Activated T-cell treated with anti-CD3 and anti-CD28 coated beads, Interleukin-2, amount 50 U/mL, for 72 hours (primary cell): ENCODE measurements around the gene VIP. TPM values are rescaled to one million over a fixed set of nuclear protein-coding genes. Genes with fewer than 3 reads are reported as not detected.

Experiments
- ATAC-seq, 2 donors: fragments of 150-1000 bp; cut with Tn5 transposase; replicated peaks in 1 of 2; 2 replicates each; pipeline ENCODE4 v1.10.0; 2021; ENCODE audit warnings: moderate library complexity in 2 of 2, mild to moderate bottlenecking in 1 of 2
- DNase-seq, 2 donors: peaks; one replicate each; pipeline ENCODE4 v3.0.0; 2021 to 2022; ENCODE audit warnings: mixed read lengths in 1 of 2
- H3K27ac Mint-ChIP-seq: one replicate; pipeline ENCODE4 v1.8.0; 2022; ENCODE audit warnings: mild to moderate bottlenecking, moderate library complexity, mixed read lengths
- H3K27me3 Mint-ChIP-seq: one replicate; pipeline ENCODE4 v1.8.0; 2022; ENCODE audit warnings: low read depth, mixed read lengths
- H3K36me3 Mint-ChIP-seq, 2 donors: one replicate each; pipeline ENCODE4 v1.8.0; 2022; ENCODE audit warnings: mixed read lengths in 2 of 2, mild to moderate bottlenecking in 1 of 2; ENCODE audit not compliant: insufficient read depth in 2 of 2
- H3K4me1 Mint-ChIP-seq: one replicate; pipeline ENCODE4 v1.8.0; 2022; ENCODE audit warnings: low read depth, mixed read lengths
- H3K4me3 Mint-ChIP-seq, 2 donors: one replicate each; pipeline ENCODE4 v1.8.0; 2022; ENCODE audit warnings: mild to moderate bottlenecking in 2 of 2, mixed read lengths in 2 of 2, moderate library complexity in 2 of 2
- H3K9me3 Mint-ChIP-seq, 2 donors: one replicate each; pipeline ENCODE4 v1.8.0; 2022; ENCODE audit warnings: mixed read lengths in 2 of 2
- total RNA-seq, 2 donors: library from RNA; stranded (reverse); gene quantifications; one replicate each; pipeline ENCODE4 v1.2.3, GENCODE V29; 2022

The VIP gene
- total RNA-seq, 2 donors from 2014 or later = not detected

DNA sequence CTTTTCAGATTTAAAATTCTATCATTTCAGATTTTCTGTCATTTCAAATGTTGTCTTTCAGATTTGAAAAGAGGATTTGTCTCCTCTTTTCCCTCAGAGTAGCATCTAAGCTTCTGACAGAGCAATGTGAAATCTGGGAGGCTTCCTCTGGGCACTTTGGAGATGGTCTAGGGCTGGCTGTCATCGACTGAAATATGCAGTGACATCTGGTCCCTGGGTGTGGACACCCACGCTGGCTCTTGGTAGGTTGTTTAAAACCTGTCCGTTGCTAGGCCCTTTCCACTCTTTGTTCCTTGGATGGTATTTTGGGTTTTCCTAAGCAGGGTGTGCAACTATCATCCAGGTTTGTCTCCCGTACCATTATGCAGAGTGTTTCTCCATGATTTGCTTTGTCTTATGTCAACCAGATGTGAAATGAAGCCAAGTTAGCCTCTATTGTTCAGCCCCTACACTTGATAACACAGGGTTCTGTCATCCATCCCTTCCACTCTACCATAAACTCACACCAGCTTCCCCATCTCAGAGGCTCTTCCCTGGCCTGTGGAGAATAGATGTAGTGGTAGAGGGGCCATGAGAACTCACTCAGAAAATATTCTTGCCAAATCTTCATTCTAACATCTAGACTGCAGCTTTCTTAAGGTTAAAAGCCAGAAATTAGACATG is 5.0 kb upstream of the VIP start:
- ATAC-seq = no peak
- H3K4me1 Mint-ChIP-seq = no peaks in the 10 kb centered on the region
- DNase-seq = no peak
- H3K9me3 Mint-ChIP-seq = no peaks in the 10 kb centered on the region
- no peaks in the 10 kb centered on the region for H3K36me3 Mint-ChIP-seq
- H3K27me3 Mint-ChIP-seq = no peaks in the 10 kb centered on the region
- no peak overlapping the region for H3K27ac Mint-ChIP-seq
- no peak overlapping the region for H3K4me3 Mint-ChIP-seq

DNA sequence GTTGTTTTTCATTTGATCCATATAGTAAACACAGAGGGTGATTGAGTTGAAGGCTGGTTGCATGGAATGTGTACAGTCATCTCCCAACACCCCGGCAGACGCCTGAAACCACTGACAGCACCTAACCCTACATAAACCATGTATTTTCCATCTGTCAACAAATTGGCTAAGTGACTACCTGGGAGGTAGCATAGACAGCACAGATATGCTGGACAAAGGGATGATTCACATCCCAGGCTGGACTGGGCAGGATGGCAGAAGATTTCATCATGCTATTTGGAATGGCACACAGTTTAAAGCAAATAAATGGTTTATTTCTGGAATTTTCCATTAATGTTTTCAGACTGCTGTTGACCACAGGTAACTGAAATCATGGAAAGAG is 4.4 kb upstream of the VIP start:
- no peaks in the 10 kb centered on the region for H3K4me1 Mint-ChIP-seq
- no peak for ATAC-seq
- no peak overlapping the region for H3K27ac Mint-ChIP-seq
- H3K36me3 Mint-ChIP-seq = no peaks in the 10 kb centered on the region
- DNase-seq = no peak
- no peaks in the 10 kb centered on the region for H3K27me3 Mint-ChIP-seq
- no peak overlapping the region for H3K4me3 Mint-ChIP-seq
- H3K9me3 Mint-ChIP-seq = no peaks in the 10 kb centered on the region

DNA sequence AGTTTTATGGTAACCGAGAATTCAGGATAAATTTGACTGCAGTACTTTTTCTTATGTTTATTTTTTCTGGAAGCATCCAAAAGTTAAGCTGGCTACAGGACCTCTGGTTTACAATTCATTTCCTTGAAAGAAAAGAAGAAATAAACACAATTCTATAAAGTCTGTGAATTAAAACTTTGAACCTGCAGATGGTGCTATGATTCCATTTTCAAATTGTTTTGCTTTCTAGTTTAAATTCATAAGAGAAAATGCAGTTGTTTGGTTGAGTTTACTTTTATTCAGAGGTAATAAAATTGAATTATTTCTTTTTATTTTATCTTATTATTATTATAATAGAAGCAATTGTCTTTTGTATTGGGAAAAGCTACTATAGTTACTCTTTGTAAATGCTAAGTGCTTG is 1.8 kb upstream of the VIP start:
- ATAC-seq (no peak), DNase-seq (no peak)
- H3K4me3 Mint-ChIP-seq = no peak overlapping the region

DNA sequence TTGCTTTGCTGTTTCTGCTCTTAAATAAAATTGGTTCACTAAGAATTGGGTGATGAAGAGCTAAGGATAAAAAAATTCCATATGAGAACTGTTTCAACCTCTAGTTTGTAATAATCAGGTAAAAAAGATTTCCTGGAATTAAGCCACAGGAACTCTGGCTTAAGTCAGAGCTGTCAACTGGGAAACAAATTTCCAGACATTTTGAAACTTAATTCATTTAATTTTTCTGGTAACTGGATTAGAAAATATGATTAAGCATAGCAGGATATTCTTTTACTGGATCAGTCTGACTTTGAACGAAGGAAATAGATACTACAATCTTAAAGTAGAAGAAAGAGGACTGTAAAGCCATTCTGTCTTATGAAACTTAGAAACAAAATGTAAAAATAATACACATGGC is 1.3 kb upstream of the VIP start:
- DNase-seq (no peak), ATAC-seq (no peak)
- Mint-ChIP-seq H3K27me3 (no peaks in the 10 kb centered on the region), H3K36me3 (no peaks in the 10 kb centered on the region), H3K9me3 (no peaks in the 10 kb centered on the region), H3K4me3 (no peak overlapping the region), H3K4me1 (no peaks in the 10 kb centered on the region), H3K27ac (no peak overlapping the region)

More for the DNA sequence above, 1.8 kb upstream of the VIP start:
- Mint-ChIP-seq H3K27me3 (no peaks in the 10 kb centered on the region), H3K9me3 (no peaks in the 10 kb centered on the region), H3K4me1 (no peaks in the 10 kb centered on the region), H3K27ac (no peak overlapping the region), H3K36me3 (no peaks in the 10 kb centered on the region)

DNA sequence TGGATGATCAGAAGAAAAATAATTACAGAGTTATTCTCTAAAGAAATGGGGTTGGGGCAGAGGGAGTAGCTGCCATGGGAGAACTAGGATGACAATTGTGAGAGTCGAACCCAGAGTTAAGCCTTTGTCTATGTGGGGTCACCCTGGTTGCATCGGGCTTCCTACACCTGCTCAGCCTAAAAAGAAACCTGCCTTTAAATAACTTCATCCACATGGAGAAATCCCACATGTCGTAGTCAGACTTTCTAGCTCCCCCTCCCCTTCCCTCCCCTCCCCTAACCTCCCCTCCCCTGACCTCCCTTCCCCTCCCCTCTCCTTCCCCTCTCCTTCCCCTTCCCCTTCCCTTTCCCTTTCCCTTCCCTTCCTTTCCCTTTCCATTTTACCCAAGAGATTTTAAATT is 14.7 kb downstream of the VIP start:
- H3K27me3 Mint-ChIP-seq = no peaks in the 10 kb centered on the region
- no peak for DNase-seq
- H3K4me1 Mint-ChIP-seq = no peaks in the 10 kb centered on the region
- H3K9me3 Mint-ChIP-seq = no peaks in the 10 kb centered on the region
- H3K36me3 Mint-ChIP-seq = no peaks in the 10 kb centered on the region
- no peak overlapping the region for H3K4me3 Mint-ChIP-seq
- no peak overlapping the region for H3K27ac Mint-ChIP-seq
- ATAC-seq = no peak

DNA sequence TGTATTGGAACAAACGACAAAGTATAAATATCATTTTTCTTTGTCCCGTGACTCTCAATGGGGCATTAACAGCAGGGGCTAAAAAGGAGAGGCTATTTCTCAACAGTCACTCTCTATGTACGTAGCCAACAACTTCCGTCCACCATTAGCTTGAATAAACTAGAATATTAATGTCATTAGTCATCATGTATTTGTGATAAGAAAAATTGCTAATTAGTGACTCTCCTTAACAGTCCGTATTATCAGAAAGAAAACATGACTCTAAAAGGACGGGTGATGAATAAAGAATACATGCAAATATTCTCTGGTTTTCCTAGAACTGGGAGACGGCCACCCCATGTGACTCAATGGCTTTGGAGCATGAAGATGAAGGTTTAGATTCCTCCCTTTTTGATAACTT is 18.6 kb downstream of the VIP start:
- Mint-ChIP-seq H3K4me1 (no peaks in the 10 kb centered on the region), H3K36me3 (no peaks in the 10 kb centered on the region), H3K4me3 (no peak overlapping the region), H3K27ac (no peak overlapping the region), H3K9me3 (no peaks in the 10 kb centered on the region), H3K27me3 (no peaks in the 10 kb centered on the region)
- DNase-seq (no peak), ATAC-seq (no peak)

DNA sequence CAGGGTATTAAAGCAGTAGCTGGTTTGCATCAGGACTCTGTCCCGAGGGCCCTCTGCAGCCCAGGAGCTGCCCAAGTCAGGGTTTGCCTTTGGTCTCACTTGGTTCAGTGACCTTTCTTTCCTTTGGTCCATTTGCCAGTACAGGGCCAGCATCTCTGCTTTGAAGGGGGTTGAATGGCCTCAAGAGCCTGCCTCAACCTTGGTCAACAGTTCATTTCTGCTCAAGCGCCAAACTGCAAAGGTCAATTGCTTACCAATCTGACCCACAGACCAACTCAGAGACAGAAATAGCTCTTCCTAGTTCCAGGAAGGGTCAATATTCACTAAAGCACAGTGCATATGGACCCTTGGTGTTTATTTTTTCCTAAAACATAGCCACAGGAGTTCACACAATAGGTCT is 19.4 kb downstream of the VIP start:
- Mint-ChIP-seq H3K27me3 (no peaks in the 10 kb centered on the region), H3K4me3 (no peak overlapping the region), H3K36me3 (no peaks in the 10 kb centered on the region), H3K4me1 (no peaks in the 10 kb centered on the region), H3K9me3 (no peaks in the 10 kb centered on the region), H3K27ac (no peak overlapping the region)
- ATAC-seq (no peak), DNase-seq (no peak)

DNA sequence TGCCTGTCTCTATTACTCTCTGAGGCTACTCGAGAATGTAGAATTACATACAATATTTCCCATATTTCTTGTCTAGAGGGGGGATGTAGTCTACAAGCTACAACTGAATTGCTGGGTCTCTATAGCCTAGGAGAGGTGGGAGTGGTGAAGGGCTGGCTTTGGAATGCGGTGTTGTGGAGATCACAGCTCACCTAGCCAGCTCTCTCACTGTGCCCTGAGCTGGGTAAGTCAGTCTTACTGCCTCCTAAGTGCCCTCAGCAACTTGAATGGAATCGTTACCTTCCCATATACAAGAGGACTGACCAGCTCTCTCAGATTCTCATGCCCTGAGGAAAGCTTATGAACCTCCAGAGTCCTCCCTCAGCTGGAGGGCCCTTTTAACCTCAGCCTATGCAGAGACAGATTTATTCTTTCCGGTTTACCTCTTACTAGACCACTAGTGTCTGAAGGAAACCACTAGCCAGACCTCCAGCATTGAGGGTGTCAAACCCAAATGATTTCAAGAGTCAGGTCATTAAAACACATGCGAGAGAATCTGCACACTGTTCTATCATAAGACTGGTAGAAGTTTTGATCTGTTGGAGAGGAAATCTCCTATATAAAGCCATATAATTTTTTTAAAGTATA is 20.6 kb downstream of the VIP start:
- no peak overlapping the region for H3K27ac Mint-ChIP-seq
- no peak for DNase-seq

DNA sequence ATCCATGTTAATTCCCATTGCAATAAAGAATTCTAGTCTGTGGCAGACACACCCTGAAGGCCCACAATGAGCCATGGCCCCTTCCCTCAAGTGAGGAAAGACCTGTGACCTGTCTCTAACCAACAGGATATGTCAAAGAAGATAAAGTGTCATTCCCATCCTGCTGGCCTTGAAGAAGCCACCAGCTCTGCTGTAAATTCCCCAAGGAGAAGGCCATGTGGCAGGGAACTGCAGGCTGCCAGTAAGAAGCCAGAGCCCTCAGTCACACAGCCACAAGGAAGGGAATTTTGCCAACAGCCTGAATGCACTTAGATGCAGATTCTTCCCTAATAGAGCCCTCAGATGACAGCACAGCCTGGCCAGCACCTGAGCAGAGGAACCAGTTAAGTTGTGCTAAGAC is 24.8 kb downstream of the VIP start:
- no peaks in the 10 kb centered on the region for H3K27me3 Mint-ChIP-seq
- ATAC-seq = no peak
- no peak overlapping the region for H3K4me3 Mint-ChIP-seq
- no peaks in the 10 kb centered on the region for H3K36me3 Mint-ChIP-seq
- peaks cover 2 to 3% of the 10 kb centered on the region in 2 donors for H3K9me3 Mint-ChIP-seq
- no peaks in the 10 kb centered on the region for H3K4me1 Mint-ChIP-seq
- no peak for DNase-seq
- H3K27ac Mint-ChIP-seq = no peak overlapping the region

More for the DNA sequence above, 20.6 kb downstream of the VIP start:
- Mint-ChIP-seq H3K27me3 (no peaks in the 10 kb centered on the region), H3K36me3 (no peaks in the 10 kb centered on the region), H3K4me3 (no peak overlapping the region), H3K4me1 (no peaks in the 10 kb centered on the region), H3K9me3 (no peaks in the 10 kb centered on the region)
- ATAC-seq = no peak

DNA sequence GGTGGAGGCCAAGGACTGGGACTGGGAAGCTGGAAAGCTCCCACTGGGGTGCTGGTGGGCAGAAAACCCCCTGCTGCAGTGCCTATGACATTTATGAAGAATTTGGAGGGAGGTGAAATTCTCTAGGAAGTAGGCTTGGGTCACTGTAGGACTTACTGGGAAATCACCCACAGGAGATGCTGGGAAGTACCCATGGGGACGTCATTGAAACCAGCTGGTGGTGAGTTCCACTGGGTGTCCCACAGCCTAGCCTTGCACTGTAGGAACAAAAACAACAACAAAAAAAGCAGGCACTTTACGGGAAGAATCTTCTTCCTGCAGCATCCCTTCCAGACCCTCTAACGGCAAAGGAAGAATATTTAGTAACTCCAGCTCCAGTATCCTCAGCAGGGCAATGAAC is 26.2 kb downstream of the VIP start:
- H3K9me3 Mint-ChIP-seq = peaks cover 2 to 3% of the 10 kb centered on the region in 2 donors
- H3K27me3 Mint-ChIP-seq = no peaks in the 10 kb centered on the region
- no peaks in the 10 kb centered on the region for H3K4me1 Mint-ChIP-seq
- no peaks in the 10 kb centered on the region for H3K36me3 Mint-ChIP-seq
- ATAC-seq = no peak
- no peak overlapping the region for H3K27ac Mint-ChIP-seq
- H3K4me3 Mint-ChIP-seq = no peak overlapping the region
- no peak for DNase-seq

DNA sequence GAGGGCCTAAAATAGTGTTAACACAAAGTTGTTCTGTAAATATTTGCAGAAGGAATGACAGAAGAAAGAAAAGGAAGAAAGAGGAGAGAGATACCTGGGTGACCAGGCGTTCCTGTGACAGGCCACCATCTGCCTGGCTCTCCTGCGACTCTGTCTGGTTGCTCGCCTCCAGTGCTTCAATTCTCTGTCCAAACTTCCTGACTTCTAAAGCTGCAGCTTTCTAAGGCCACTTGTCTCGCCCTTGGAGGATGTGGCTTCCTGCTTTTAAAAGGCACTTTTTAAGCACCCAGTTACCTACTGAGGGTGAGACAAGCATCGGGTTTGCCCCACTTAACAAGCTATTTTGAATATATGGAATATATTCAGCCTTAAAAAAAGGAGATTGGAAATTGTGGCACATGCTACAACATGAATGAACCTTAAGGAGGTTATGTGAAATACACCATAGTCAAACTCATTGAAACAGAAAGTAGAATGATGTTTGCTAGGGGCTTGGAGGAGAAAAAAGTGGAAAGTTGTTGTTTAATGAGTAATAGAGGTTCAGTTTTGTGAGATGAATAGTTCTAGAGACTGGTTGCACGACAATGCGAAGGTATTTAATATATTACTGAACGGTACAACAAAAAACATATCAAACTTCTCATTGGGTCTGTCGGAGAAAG is 32.8 kb downstream of the VIP start:
- H3K27me3 Mint-ChIP-seq = no peaks in the 10 kb centered on the region
- DNase-seq (no peak), ATAC-seq (no peak)
- H3K4me1 Mint-ChIP-seq = no peaks in the 10 kb centered on the region
- no peaks in the 10 kb centered on the region for H3K36me3 Mint-ChIP-seq
- H3K9me3 Mint-ChIP-seq = peaks cover 2 to 3% of the 10 kb centered on the region in 2 donors
- H3K27ac Mint-ChIP-seq = no peak overlapping the region
- H3K4me3 Mint-ChIP-seq = no peak overlapping the region

DNA sequence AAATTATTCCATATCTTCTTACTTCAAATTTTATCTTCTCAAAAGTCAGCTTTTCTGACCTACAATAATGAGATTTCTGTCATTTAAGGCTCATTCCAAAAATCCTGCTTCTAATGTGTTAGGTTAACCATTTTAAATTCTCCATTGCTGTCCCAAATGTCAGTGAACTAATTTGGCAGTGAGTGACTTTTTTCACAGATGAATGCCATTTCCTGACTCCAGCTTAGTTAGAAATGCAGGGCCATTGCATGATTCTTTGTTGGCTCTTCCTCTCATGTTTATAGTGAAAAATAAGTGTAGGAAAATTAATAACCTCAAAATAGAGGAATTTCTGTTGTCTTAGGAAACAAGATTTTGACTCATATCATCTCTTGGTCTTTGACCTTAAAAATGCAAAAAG is 44.1 kb downstream of the VIP start:
- H3K4me1 Mint-ChIP-seq = no peaks in the 10 kb centered on the region
- no peak overlapping the region for H3K27ac Mint-ChIP-seq
- H3K27me3 Mint-ChIP-seq = peaks cover 5% of the 10 kb centered on the region
- H3K4me3 Mint-ChIP-seq = no peak overlapping the region
- no peaks in the 10 kb centered on the region for H3K36me3 Mint-ChIP-seq
- no peaks in the 10 kb centered on the region for H3K9me3 Mint-ChIP-seq
- ATAC-seq (no peak), DNase-seq (no peak)

DNA sequence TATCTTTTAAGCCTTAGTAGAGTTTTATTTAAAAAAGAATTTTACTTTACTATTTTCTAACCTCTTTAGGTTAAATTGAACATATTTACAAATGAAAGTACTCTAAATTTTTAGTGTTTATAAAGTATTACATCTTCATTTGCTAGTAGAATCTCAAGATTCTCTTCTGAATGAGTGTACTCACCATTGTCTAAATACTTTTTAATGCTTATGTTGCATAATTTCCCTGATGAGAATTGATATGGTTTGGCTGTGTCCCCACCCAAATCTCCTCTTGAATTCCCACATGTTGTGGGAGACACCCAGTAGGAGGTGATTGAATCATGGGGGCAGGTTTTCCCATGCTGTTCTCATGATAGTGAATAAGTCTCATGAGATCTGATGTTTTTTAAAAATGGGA is 53.6 kb downstream of the VIP start:
- DNase-seq (no peak), ATAC-seq (no peak)
- Mint-ChIP-seq H3K27ac (no peak overlapping the region), H3K27me3 (no peaks in the 10 kb centered on the region), H3K4me1 (no peaks in the 10 kb centered on the region), H3K9me3 (peaks cover 0 to 2% of the 10 kb centered on the region in 2 donors), H3K36me3 (no peaks in the 10 kb centered on the region), H3K4me3 (no peak overlapping the region)
